Measurements from ENCODE around the gene ST13. TPM values are rescaled to one million over a fixed set of nuclear protein-coding genes. Genes with fewer than 3 reads are reported as not detected.
A peak's percentile ranks its signal among the peaks of the same experiment; 100 is the strongest.

The ST13 gene
- 383 TPM for polyA plus RNA-seq (2012; ENCODE audit: insufficient read length, low read depth)

DNA sequence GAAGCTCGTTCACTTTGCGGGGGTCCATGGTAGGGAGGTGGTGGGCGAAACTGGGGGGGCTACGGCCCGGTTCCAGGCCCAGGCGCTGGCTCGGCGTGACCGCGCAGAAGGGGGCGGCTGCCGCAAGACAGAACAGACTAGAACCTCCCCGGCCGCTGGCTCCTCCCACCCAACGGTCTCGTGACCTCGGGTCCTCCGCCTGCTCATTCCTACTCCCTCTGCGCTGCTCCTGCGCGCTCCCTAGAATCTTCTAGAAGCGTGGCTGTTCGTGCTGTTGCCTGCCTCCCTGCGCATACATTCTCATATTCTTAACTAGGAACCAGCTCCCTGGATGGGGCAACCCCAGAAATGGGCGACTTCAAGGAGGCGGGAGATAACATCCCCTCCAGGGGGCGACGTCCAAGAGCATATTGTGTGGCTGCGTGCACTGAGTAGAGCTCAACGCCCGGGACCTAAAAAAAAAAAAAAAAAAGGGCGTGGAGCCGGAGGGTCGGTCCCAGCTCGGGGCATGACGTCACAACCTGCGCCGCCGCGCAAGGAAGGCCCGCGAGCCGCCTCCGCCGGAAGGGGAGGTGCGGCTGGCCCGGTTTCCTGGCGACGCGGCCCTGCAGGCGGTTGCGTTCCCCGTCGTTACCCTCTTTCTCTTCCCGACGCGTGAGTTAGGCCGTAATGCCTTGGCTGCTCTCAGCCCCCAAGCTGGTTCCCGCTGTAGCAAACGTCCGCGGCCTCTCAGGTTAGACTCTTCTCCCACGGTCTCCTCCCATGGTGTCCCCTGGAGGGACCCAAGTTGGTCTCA lies at the start of gene ST13, which contains the start of gene XPNPEP3:
Gene ST13 (minus strand): TSS at position 127 of the 796 bp plus-strand sequence. CDS start 99 bp downstream, at position 28.
Gene XPNPEP3 (plus strand): TSS at position 636 of the 796 bp plus-strand sequence. CDS start 34 bp downstream, at position 670.
- peak; percentile 72; the same call in 1 of the 2 replicates for TF ChIP-seq TAF1 (IDR thresholded peaks at IDR 0.05; ENCODE audit: borderline replicate concordance, insufficient read depth, low read length)
- no peak for TF ChIP-seq SIN3A (IDR thresholded peaks at IDR 0.05; ENCODE audit: borderline replicate concordance, insufficient read depth, low read length)
- TF ChIP-seq FOXP2 (optimal IDR thresholded peaks at IDR 0.05; ENCODE audit: borderline replicate concordance, extremely low read depth, extremely low read length, insufficient read depth), result peak; percentile 51
- TF ChIP-seq, protein P1, sequence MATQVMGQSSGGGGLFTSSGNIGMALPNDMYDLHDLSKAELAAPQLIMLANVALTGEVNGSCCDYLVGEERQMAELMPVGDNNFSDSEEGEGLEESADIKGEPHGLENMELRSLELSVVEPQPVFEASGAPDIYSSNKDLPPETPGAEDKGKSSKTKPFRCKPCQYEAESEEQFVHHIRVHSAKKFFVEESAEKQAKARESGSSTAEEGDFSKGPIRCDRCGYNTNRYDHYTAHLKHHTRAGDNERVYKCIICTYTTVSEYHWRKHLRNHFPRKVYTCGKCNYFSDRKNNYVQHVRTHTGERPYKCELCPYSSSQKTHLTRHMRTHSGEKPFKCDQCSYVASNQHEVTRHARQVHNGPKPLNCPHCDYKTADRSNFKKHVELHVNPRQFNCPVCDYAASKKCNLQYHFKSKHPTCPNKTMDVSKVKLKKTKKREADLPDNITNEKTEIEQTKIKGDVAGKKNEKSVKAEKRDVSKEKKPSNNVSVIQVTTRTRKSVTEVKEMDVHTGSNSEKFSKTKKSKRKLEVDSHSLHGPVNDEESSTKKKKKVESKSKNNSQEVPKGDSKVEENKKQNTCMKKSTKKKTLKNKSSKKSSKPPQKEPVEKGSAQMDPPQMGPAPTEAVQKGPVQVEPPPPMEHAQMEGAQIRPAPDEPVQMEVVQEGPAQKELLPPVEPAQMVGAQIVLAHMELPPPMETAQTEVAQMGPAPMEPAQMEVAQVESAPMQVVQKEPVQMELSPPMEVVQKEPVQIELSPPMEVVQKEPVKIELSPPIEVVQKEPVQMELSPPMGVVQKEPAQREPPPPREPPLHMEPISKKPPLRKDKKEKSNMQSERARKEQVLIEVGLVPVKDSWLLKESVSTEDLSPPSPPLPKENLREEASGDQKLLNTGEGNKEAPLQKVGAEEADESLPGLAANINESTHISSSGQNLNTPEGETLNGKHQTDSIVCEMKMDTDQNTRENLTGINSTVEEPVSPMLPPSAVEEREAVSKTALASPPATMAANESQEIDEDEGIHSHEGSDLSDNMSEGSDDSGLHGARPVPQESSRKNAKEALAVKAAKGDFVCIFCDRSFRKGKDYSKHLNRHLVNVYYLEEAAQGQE (IDR thresholded peaks at IDR 0.05; ENCODE audit: insufficient read depth in 1 of 2, low read depth in 2 of 2, low read length in 2 of 2), result no peak
- peak; percentile 57; the same call in 1 of the 2 replicates for TF ChIP-seq POLR2AphosphoS5 (IDR thresholded peaks at IDR 0.05; ENCODE audit: low read depth, low read length)

DNA sequence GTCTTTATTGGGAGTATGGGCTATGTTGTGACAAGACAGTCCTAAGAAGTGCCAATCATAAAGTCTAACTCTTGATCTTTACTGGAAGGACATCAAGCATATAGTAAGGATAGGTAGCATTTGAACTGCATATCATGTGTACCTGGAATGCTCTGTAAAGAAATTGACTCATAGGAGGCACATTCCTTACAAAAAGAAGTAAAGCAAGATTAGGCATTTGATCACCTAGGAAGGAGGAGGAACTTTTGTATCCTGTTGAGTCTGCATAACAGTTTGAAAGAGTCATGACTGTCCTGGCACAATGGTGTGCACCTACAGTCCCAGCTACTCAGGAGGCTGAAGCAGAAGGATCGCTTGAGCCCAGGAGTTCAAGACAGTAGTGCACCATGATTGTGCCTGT lies 47.7 kb upstream of the ST13 start:
- TF ChIP-seq POLR2AphosphoS5 (IDR thresholded peaks at IDR 0.05; ENCODE audit: low read depth, low read length) (no peak), SIN3A (IDR thresholded peaks at IDR 0.05; ENCODE audit: borderline replicate concordance, insufficient read depth, low read length) (no peak), FOXP2 (optimal IDR thresholded peaks at IDR 0.05; ENCODE audit: borderline replicate concordance, extremely low read depth, extremely low read length, insufficient read depth) (no peak), TAF1 (IDR thresholded peaks at IDR 0.05; ENCODE audit: borderline replicate concordance, insufficient read depth, low read length) (no peak)
- TF ChIP-seq, protein P1 (IDR thresholded peaks at IDR 0.05; ENCODE audit: insufficient read depth in 1 of 2, low read depth in 2 of 2, low read length in 2 of 2), result no peak

DNA sequence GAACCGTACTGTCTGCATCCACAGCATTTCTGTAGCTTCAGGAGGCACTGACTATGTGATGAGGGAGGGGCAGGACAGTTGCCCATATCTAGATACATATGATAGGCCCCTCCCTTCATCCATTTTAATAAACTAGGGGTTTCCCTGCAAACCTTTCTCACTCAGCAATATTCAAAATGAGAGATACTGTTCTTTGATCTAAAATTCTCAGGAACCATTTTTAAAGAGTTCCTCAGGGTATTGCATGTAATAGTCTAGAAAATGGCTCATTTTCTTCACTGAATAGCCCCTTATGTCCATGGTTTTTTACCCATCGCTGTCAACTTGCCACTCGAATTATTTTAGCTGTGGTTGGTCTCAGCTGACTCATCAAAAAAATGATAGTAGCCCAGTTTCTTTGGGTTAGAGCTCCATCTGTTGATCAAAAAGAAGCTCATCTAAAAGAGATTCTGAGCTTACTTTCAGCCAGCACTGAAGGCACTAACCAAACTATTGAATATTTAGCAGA lies 42.5 kb upstream of the ST13 start:
- TF ChIP-seq POLR2AphosphoS5 (IDR thresholded peaks at IDR 0.05; ENCODE audit: low read depth, low read length) (no peak), SIN3A (IDR thresholded peaks at IDR 0.05; ENCODE audit: borderline replicate concordance, insufficient read depth, low read length) (no peak), FOXP2 (optimal IDR thresholded peaks at IDR 0.05; ENCODE audit: borderline replicate concordance, extremely low read depth, extremely low read length, insufficient read depth) (no peak), TAF1 (IDR thresholded peaks at IDR 0.05; ENCODE audit: borderline replicate concordance, insufficient read depth, low read length) (no peak)
- TF ChIP-seq, protein P1 (IDR thresholded peaks at IDR 0.05; ENCODE audit: insufficient read depth in 1 of 2, low read depth in 2 of 2, low read length in 2 of 2), result no peak

DNA sequence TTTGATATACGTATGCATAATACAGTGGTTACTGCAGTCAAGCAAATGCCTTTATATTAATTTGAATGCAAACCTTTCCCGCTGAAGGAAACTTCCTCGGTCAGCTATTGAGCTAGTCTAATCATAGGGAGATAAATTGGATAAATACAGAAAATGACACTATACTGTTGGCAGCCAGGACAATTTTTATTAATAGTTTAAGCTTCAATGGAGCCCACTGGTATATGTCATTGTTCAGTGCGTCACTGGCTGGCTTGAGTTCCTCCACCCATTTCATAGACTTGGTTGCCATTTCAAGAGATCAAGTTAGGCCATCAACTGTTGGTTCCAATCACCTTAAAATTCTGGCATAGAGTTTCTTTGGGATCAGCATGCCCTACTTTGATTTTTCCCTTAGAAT lies 38.0 kb upstream of the ST13 start:
- TF ChIP-seq SIN3A (IDR thresholded peaks at IDR 0.05; ENCODE audit: borderline replicate concordance, insufficient read depth, low read length) (no peak), FOXP2 (optimal IDR thresholded peaks at IDR 0.05; ENCODE audit: borderline replicate concordance, extremely low read depth, extremely low read length, insufficient read depth) (no peak)
- TF ChIP-seq, protein P1 (IDR thresholded peaks at IDR 0.05; ENCODE audit: insufficient read depth in 1 of 2, low read depth in 2 of 2, low read length in 2 of 2), result no peak
